Sciatic nerve (tissue), 2 donors: ENCODE measurements around the gene WAPL. TPM values are rescaled to one million over a fixed set of nuclear protein-coding genes. Genes with fewer than 3 reads are reported as not detected.
A peak's percentile ranks its signal among the peaks of the same experiment; 100 is the strongest.
"Not testable (repeated sequence)": the region's sequence is repeated elsewhere in the genome, so short reads cannot be mapped to it uniquely, and the experiment has no call there.

ENCODE experiments used
- ATAC-seq: fragments of 200-7000 bp; cut with Tn5 transposase; one replicate; pipeline ENCODE4 v1.9.1; 2020; ENCODE audit warnings: mild to moderate bottlenecking, moderate library complexity
- DNase-seq: peaks from one replicate; pipeline ENCODE4 v3.0.0-alpha.2; 2020; ENCODE audit warnings: low spot score
- intact Hi-C: fragments of 100-400 bp; cut with DNase I; formaldehyde crosslinking; loops from one replicate; pipeline ENCODE4 v1.14.2; 2022
- total RNA-seq: library from RNA; stranded (reverse); fragmentation: NEBNext Ultra II Directional; extraction: Animal tissue kit (Norgen Biotek cat#: 25700); gene quantifications from one replicate; pipeline ENCODE4 v1.2.1, GENCODE V29; 2021
- donor health status: DM: no; HTN: no; CAD: no.
- donor health status: DM: no; HTN: no; CAD: no.

WAPL gene
- total RNA-seq, result 34.2 TPM

- intact Hi-C loops, result no loop called here
- ATAC-seq (peak; percentile 99), DNase-seq (peak; percentile 97)
Observed at GRCh38 chr10:86521678-86522509, at the start of gene WAPL. TSS of gene WAPL (minus strand) at chr10:86521792. CDS start at chr10:86518069, 3,723 bp downstream.

- intact Hi-C loops, result no loop called here
- no peak for ATAC-seq
- DNase-seq, result no peak
Observed at GRCh38 chr10:86569335-86569734, 47.7 kb upstream of the WAPL start.

- ATAC-seq, intact Hi-C loops, DNase-seq: not testable (repeated sequence)
Observed at GRCh38 chr10:86566518-86566917, 44.9 kb upstream of the WAPL start.

GRCh38 chr10:86563338-86563737, 41.7 kb upstream of the WAPL start:
- ATAC-seq, DNase-seq, intact Hi-C loops: not testable (repeated sequence)

- ATAC-seq, intact Hi-C loops, DNase-seq: not testable (repeated sequence)
Observed at GRCh38 chr10:86558695-86559094, 37.1 kb upstream of the WAPL start.

- no peak for DNase-seq
- intact Hi-C loops, result no loop called here
- ATAC-seq, result no peak
Observed at GRCh38 chr10:86556933-86557649, 35.5 kb upstream of the WAPL start.

- no peak for DNase-seq
- no peak for ATAC-seq
Observed at GRCh38 chr10:86556532-86556931, 34.9 kb upstream of the WAPL start.

GRCh38 chr10:86553639-86554038, 32.0 kb upstream of the WAPL start:
- intact Hi-C loops, result no loop called here
- no peak for DNase-seq
- no peak for ATAC-seq

More at GRCh38 chr10:86556532-86556931, 34.9 kb upstream of the WAPL start:
- intact Hi-C loops, result no loop called here

GRCh38 chr10:86553213-86553612, 31.6 kb upstream of the WAPL start:
- intact Hi-C loops, result no loop called here
- DNase-seq, result no peak
- ATAC-seq, result no peak

GRCh38 chr10:86547296-86547695, 25.7 kb upstream of the WAPL start:
- intact Hi-C loops, result no loop called here
- ATAC-seq, result no peak
- no peak for DNase-seq

- intact Hi-C loops, result no loop called here
- no peak for DNase-seq
Observed at GRCh38 chr10:86545101-86545500, 23.5 kb upstream of the WAPL start.

GRCh38 chr10:86540016-86540415, 18.4 kb upstream of the WAPL start:
- no peak for DNase-seq
- intact Hi-C loops, result no loop called here
- ATAC-seq, result no peak

More at GRCh38 chr10:86545101-86545500, 23.5 kb upstream of the WAPL start:
- ATAC-seq, result no peak

- intact Hi-C loops, result no loop called here
- no peak for DNase-seq
- no peak for ATAC-seq
Observed at GRCh38 chr10:86538547-86538946, 17.0 kb upstream of the WAPL start.

GRCh38 chr10:86538040-86538439, 16.4 kb upstream of the WAPL start:
- ATAC-seq, intact Hi-C loops, DNase-seq: not testable (repeated sequence)

GRCh38 chr10:86536294-86536861, 14.8 kb upstream of the WAPL start:
- peak; percentile 42 for ATAC-seq
- no peak for DNase-seq
- intact Hi-C loops, result no loop called here

- ATAC-seq, result peak; percentile 88
- intact Hi-C loops, result no loop called here
- peak; percentile 78 for DNase-seq
Observed at GRCh38 chr10:86535132-86535882, 13.7 kb upstream of the WAPL start.

- intact Hi-C loops, result no loop called here
- ATAC-seq (no peak), DNase-seq (no peak)
Observed at GRCh38 chr10:86533328-86533727, 11.7 kb upstream of the WAPL start.

GRCh38 chr10:86528736-86529135, 7.1 kb upstream of the WAPL start:
- ATAC-seq, DNase-seq, intact Hi-C loops: not testable (repeated sequence)

- no peak for DNase-seq
- no peak for ATAC-seq
- intact Hi-C loops, result no loop called here
Observed at GRCh38 chr10:86526606-86527005, 5.0 kb upstream of the WAPL start.
